NCI-H1417 (cell line): Measurements from ENCODE around the gene SLCO6A1.

Source experiments
- DNase-seq, 3 experiments: peaks; one replicate each; lab custom pipeline; 2025; lab: John Stamatoyannopoulos, UW

Gene SLCO6A1

DNA sequence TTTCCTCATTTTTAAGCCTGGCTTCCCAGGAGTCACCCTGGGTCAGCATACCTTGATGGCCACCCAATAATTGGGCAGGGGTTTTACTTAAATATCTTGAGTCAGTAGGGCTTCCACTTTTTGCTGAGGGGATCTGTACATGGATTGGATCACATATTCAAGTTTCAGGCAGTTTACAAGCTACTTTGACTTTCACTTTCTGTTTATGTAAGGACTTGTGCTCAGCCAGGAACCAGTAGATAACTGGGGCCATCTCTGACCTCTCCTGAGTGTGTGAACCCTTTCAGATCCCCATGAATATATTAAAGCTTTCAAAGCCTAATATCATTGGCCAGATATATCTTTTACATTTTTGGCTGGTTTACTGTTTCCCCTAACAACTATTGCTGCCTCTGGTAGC lies 45.1 kb downstream of the SLCO6A1 start:
- no peak for DNase-seq

DNA sequence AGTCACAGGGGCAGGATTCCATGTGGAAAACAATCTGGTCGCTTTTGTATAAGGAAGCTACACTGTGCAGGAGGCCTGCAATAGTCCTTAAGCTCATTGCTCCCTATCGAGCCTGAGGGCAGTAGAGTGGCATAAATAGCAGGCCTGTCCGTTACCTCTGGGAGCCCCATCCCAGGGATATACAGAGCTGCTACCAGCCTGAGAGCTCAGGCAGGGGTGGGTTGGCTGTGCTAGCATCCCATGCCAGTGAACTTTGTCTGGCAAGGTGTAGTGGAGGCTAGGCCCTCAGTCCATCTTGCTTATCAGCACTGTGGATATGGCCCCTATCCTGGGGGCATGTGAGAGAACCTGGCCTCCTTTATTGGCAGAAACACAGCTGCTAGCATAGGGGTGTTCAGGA lies 47.7 kb downstream of the SLCO6A1 start:
- DNase-seq = no peak

GRCh38 chr5:102450313-102450990 lies 48.3 kb downstream of the SLCO6A1 start:
- no peak for DNase-seq

DNA sequence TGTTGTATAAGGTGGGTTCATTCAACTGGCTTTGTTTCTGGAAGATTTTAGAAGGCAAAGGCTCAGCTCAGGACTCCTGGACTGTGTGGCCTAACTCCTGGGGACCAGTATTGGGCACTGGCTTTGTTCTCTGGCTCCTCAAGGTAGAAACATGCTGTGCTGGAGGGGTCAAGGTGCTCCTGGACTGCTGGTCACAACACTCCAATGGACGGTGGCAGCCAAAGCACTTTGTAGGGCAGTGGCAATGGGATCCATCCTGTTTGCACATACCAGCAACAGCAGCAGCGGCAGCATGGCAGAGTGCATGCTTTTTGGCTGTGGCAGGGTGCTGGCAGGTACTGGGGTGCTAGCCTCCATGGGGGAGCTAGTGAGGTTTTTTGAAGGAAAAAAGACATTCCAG lies 65.3 kb downstream of the SLCO6A1 start:
- DNase-seq = no peak

- DNase-seq = peak; percentile 2 to 30 (median 2)
Observed at GRCh38 chr5:102421647-102422046, 77.2 kb downstream of the SLCO6A1 start.

GRCh38 chr5:102418531-102418930 lies 80.3 kb downstream of the SLCO6A1 start:
- DNase-seq = no peak

DNA sequence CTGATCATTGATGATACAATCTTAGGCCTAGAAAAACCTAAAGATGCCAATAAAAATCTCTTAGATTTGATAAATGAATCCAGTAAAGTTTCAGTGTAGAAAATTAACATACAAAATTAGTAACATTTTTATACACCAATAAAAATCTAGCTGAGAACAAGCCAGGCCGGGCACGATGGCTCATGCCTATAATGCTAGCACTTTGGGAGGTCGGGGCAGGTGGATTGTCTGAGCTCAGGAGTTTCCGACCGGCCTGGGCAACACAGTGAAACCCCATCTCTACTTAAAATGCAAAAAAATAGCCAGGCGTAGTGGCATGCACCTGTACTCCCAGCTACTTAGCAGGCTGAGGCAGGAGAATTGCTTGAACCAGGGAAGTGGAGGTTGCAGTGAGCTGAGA lies 84.4 kb downstream of the SLCO6A1 start:
- DNase-seq = no peak

DNA sequence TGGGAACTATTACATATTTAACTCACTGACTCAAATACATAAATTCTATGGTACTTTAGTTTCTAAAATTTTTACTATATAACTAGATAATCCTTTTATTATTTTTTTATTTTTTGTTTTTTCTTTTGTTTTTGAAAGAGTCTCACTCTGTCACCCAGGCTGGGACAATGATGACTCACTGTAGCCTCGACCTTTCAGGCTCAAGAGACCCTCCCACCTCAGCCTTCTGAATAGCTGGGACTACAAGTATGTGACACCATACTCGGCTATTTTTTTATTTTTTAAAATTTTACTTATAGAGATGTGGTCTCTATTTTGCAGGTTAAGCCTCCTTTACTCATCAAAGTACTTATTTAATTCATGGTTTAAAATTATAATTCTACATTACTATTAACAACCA lies 110.6 kb downstream of the SLCO6A1 start:
- no peak for DNase-seq

DNA sequence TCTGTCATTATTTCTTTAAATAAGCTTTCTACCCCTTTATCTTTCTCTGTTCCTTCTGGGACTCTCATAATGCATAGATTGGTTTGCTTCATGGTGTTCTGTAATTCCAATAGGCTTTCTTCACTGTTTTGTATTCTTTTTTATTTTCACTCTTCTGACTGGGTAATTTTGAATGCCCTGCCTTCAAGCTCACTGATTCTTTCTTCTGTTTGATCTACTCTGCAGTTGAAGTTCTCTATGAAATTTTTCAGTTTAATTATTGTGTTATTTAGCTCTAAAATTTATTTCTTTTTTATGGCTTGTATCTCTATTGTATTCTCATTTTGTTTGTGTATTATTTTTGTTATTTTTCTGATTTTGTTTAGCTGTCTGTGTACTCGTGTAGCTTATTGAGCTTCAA lies 113.4 kb downstream of the SLCO6A1 start:
- DNase-seq = no peak

DNA sequence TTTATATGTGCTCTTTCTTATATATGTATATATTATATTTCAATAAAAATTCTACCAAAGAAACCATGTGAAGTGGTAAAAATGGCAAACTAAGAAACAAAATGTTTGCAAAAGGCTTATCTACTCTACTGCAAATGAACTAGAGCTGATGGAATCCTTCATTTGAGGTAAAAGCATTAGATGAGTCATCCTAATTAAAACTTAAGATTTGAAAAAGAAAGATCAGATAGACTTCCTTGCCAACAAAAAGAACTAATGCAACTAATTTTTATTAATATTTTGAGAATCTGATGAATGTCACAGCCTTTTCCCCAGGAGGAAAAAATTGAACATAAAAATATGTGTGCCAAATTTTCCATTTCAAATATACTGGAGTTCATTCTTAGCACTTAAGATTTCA lies 118.6 kb downstream of the SLCO6A1 start:
- DNase-seq = no peak

DNA sequence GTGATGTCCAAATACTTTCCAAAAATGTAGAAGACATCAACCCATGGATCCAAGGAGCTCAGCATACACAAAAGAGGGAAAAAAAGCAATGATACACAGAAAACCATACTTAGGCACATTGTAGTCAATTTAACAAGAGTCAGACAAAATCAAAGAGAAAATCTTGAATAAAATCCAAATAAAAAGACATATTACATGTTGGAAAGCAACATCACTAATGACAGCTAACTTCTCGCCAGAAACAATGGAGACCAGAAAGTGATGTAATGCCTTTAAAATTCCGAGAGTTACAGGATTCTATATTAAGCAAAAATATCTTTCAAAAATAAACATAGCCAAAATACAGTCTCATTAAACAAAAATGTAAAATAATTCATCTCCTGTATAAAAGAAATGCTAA lies 122.9 kb downstream of the SLCO6A1 start:
- DNase-seq = no peak

- no peak for DNase-seq
Observed at GRCh38 chr5:102375272-102375671, 123.5 kb downstream of the SLCO6A1 start.

DNA sequence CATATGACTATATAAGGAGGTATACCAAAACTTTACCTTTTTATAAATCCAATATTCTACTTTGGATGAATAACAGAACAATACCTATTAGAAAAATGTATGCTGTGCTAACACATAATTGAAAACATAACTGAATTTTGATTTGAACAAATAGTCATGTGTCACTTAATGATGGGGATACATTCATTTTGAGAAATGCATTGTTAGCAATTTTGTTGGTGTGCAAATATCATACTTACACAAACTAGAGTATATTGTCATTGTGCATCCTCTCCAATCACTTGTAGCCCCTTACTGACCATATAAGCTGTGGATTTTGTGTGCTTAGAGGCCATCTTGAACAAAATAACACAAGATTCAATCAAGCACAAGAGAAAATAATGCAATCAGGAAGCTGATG lies 130.4 kb downstream of the SLCO6A1 start:
- DNase-seq = no peak

DNA sequence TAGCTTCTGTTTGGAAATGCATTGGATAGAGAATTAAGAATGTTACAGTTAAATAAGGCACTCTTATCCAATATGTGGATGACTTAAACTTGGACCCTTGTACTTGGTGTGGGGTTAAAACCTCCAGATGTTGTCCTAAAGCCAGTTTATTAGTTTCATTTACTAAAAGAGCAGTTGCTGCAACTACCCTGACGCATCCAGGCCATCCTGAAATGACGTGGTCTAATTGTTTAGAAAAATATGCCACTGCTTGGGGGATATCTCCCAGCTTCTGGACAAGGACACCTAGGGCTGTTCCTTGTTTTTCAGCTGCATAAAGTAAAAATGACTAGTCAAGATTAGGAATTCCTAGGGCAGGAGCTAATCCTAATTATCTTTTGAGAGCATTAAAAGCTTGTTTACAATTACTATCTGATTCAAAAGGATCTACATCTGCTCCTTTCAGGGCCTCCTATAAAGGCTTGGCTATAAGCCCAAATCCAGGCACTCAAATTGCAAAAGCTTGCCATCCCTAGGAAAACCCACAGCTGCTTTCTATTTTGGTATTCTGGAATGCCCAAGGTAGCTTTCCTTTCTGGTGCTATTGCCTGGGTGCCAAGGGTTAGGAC lies 157.0 kb downstream of the SLCO6A1 start:
- peak in 2 of 3 experiments; percentile 1 to 46 for DNase-seq

DNA sequence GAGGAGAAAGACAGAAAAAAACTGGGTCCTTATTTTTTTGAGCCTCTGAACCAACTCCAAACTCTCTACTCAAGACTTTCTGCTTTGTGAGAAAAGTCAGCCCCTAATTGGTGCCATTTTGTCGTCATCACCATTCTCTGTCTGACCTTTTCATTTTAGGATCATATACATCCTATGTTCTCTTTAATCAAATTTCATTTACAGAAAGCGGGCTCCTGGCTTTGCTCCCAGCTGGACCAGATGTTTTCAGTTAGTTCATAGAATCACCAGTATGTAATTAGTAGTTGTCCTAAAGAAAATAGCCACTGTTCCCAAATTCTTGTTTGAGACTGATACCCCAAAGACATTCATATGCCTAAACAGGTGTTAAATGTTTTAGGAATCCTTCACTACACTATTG lies 174.1 kb downstream of the SLCO6A1 start:
- no peak for DNase-seq
